Stimulated activated CD8-positive, alpha-beta memory T cell treated with anti-CD3 and anti-CD28 coated beads, Interleukin-4, amount 100 ng/mL, for 1 hour (primary cell): Measurements from ENCODE around the gene PAFAH1B2.

Experiments
- DNase-seq, 2 donors: peaks; one replicate each; pipeline ENCODE4 v3.0.0-alpha.2; 2020; ENCODE audit warnings: low read depth in 2 of 2, low spot score in 1 of 2

PAFAH1B2 gene

GRCh38 chr11:117220568-117220967 is 76.5 kb downstream of the PAFAH1B2 start:
- no peak for DNase-seq

- DNase-seq, result no peak
Measured at GRCh38 chr11:117220999-117221774, 77.1 kb downstream of the PAFAH1B2 start.

- DNase-seq, result no peak
Measured at GRCh38 chr11:117221775-117222517, 77.9 kb downstream of the PAFAH1B2 start.

GRCh38 chr11:117222991-117223740 is 79.1 kb downstream of the PAFAH1B2 start:
- DNase-seq, result no peak

- DNase-seq, result no peak
Measured at GRCh38 chr11:117223741-117224689, 79.9 kb downstream of the PAFAH1B2 start.

- DNase-seq, result no peak
Measured at GRCh38 chr11:117225553-117226170, 81.6 kb downstream of the PAFAH1B2 start.
